Endothelial cell (in vitro differentiated cells): ENCODE results near the gene P2RY2. TPM values are rescaled to one million over a fixed set of nuclear protein-coding genes. Genes with fewer than 3 reads are reported as not detected.

Experiments
- DNase-seq: peaks from one replicate; pipeline ENCODE4 v3.0.0; 2021; ENCODE audit warnings: low spot score
- H3K27ac Mint-ChIP-seq: one replicate; pipeline ENCODE4 v1.8.0; 2021; ENCODE audit warnings: mixed read lengths, inconsistent platforms; ENCODE audit not compliant: unreplicated experiment
- H3K27me3 Mint-ChIP-seq: one replicate; pipeline ENCODE4 v1.8.0; 2021; ENCODE audit warnings: mild to moderate bottlenecking, moderate library complexity, mixed read lengths, inconsistent platforms; ENCODE audit not compliant: unreplicated experiment
- H3K36me3 Mint-ChIP-seq: one replicate; pipeline ENCODE4 v1.8.0; 2021; ENCODE audit warnings: mild to moderate bottlenecking, low read depth, mixed read lengths, inconsistent platforms; ENCODE audit not compliant: unreplicated experiment
- H3K4me1 Mint-ChIP-seq: one replicate; pipeline ENCODE4 v1.8.0; 2021; ENCODE audit warnings: mild to moderate bottlenecking, mixed read lengths, inconsistent platforms; ENCODE audit not compliant: unreplicated experiment
- H3K4me3 Mint-ChIP-seq: one replicate; pipeline ENCODE4 v1.8.0; 2021; ENCODE audit warnings: mild to moderate bottlenecking, mixed read lengths, inconsistent platforms; ENCODE audit not compliant: unreplicated experiment
- H3K9me3 Mint-ChIP-seq: one replicate; pipeline ENCODE4 v1.8.0; 2021; ENCODE audit warnings: mixed read lengths, inconsistent platforms; ENCODE audit not compliant: unreplicated experiment
- CTCF ChIP-seq: fragments of 200-600 bp; sonication (generic); IDR thresholded peaks from one replicate; pipeline ENCODE4 v1.5.0; 2021; ENCODE audit warnings: antibody characterized with exemption; ENCODE audit not compliant: unreplicated experiment
- total RNA-seq: library from RNA; stranded (reverse); fragmentation: NEBNext Ultra II Directional; extraction: Animal tissue kit (Norgen Biotek cat#: 25700); gene quantifications from one replicate; pipeline ENCODE4 v1.2.1, GENCODE V29; 2021; ENCODE audit not compliant: unreplicated experiment

The P2RY2 gene
- total RNA-seq, 1 donor from 2014 or later, result 0.10 TPM

GRCh38 chr11:73221451-73221850, 3.4 kb downstream of the P2RY2 start:
- Mint-ChIP-seq H3K27ac (no peak overlapping the region), H3K9me3 (no peaks in the 10 kb centered on the region), H3K27me3 (peaks cover 17% of the 10 kb centered on the region), H3K4me1 (peaks cover 10% of the 10 kb centered on the region), H3K4me3 (no peak overlapping the region), H3K36me3 (no peaks in the 10 kb centered on the region)
- TF ChIP-seq CTCF, result no peak
- DNase-seq, result no peak

GRCh38 chr11:73221996-73222395, 3.9 kb downstream of the P2RY2 start:
- H3K36me3 Mint-ChIP-seq, result no peaks in the 10 kb centered on the region
- no peak overlapping the region for H3K27ac Mint-ChIP-seq
- H3K9me3 Mint-ChIP-seq, result no peaks in the 10 kb centered on the region
- H3K4me1 Mint-ChIP-seq, result peaks cover 10% of the 10 kb centered on the region
- H3K27me3 Mint-ChIP-seq, result peaks cover 13% of the 10 kb centered on the region
- no peak for DNase-seq
- TF ChIP-seq CTCF, result no peak
- H3K4me3 Mint-ChIP-seq, result no peak overlapping the region

GRCh38 chr11:73223998-73224730, 6.1 kb downstream of the P2RY2 start:
- DNase-seq, result no peak
- TF ChIP-seq CTCF, result no peak
- Mint-ChIP-seq H3K27ac (no peak overlapping the region), H3K4me1 (peaks cover 12% of the 10 kb centered on the region), H3K27me3 (peaks cover 14% of the 10 kb centered on the region), H3K4me3 (no peak overlapping the region), H3K9me3 (no peaks in the 10 kb centered on the region), H3K36me3 (no peaks in the 10 kb centered on the region)

DNA sequence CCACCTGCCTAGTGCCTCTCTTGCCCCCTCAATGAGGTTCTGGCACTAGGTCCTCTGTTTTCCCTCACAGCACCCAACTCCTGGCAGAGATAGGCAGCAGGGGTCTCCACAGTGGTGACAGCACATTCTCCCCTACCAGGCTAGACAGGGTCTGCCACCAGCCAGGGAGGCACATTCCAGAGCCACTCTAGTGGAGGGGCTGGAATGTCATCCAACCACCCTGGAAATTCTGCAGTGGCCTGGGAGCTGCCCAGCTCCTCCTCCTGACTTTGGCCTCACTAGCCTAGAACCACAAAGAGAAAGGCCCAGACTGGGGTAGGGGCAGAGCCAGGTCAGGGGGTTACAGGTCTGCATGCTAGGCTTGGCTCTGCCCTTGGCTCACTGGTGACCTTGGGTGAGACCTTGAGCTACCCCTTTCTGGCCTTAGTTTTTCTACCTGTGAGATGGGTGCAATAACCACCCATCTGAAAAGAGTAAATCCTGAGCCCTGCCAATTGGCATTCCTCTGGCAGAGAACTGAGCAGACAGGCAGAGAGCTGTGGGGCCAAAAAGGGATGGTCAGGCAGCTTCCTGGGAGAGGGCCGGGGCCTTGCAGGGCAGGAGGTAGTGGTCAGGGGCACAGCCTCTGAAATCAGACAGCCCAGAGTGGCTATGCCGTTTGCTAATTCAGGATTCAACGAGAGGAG, 7.1 kb downstream of the P2RY2 start:
- peak overlapping the region; percentile 3 for H3K27ac Mint-ChIP-seq
- no peaks in the 10 kb centered on the region for H3K9me3 Mint-ChIP-seq

More for the DNA sequence above, 7.1 kb downstream of the P2RY2 start:
- DNase-seq, result no peak
- Mint-ChIP-seq H3K4me1 (peaks cover 16% of the 10 kb centered on the region), H3K36me3 (no peaks in the 10 kb centered on the region), H3K4me3 (no peak overlapping the region), H3K27me3 (peaks cover 8% of the 10 kb centered on the region)
- TF ChIP-seq CTCF, result no peak
